Fibroblast of villous mesenchyme (primary cell): ENCODE data around the gene GTSF1L. TPM values are rescaled to one million over a fixed set of nuclear protein-coding genes. Genes with fewer than 3 reads are reported as not detected.
A peak's percentile ranks its signal among the peaks of the same experiment; 100 is the strongest.

Source experiments
- DNase-seq: peaks from one replicate; pipeline ENCODE4 v3.0.0-alpha.2; 2010; ENCODE audit warnings: low read depth
- H3K4me3 ChIP-seq: 2 replicates; pipeline ENCODE4 v1.5.1; 2011; ENCODE audit warnings: low read depth, mild to moderate bottlenecking, low read length
- CTCF ChIP-seq: IDR thresholded peaks from 2 replicates; pipeline ENCODE4 v1.5.1; 2012; ENCODE audit warnings: low read depth, mild to moderate bottlenecking, low read length; ENCODE audit not compliant: insufficient read depth
- total RNA-seq: library from RNA; depleted of rRNA; stranded (reverse); fragments of >200 nt; gene quantifications from 2 replicates; pipeline ENCODE4 v1.2.3, GENCODE V29; 2012

The GTSF1L gene
- total RNA-seq, 1 donor: not detected

DNA sequence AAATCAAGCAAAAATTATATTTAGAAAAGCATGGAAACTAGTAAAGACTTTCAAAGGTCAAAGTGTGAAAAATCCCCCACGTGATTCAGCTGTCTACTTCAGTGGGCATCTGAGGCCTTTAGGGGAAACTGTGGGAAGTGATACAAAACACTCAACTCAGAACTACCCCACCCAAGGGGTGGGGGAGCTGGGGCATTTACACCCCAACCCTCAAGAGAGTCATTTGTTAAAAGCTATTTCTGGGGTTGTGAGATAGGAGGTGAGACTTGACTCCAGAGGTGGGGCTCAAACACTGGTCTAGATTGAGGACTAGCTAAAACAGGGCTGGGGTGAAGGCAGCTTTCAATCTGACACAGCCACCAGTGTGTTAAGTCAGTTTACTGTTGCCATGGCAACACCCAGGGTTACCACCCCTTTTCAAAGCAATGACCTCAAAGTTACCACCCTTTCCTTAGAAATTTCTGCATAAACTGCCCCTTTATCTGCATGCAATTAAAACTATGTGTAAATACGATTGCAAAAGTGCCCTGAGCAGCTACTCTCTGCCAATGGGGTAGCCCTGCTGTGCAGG is 9.9 kb upstream of the GTSF1L start:
- TF ChIP-seq CTCF: no peak
- no peak for DNase-seq
- no peak overlapping the region for H3K4me3 ChIP-seq

DNA sequence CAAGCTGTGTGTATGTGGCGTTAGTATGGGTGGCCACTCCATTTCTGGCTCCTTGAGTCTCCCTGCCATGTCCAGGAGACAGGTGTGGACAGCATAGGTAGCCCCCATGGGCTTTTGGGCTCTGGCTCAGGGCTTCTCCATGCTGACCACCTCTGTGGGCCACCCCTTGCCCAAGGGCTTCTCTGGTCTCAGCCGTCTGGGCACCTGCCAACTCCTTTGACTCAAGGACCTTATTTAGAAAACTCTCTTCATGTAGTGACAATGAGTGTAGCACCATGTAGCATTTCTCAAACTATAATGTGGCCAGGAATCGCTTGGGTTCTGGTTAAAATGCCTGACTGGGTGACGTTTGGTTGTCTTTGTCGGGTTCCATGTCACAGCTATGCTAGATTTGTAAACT is 5.1 kb upstream of the GTSF1L start:
- no peak for DNase-seq

GRCh38 chr20:43731469-43731868 is 4.7 kb upstream of the GTSF1L start:
- DNase-seq: peak; percentile 63
- no peak overlapping the region for H3K4me3 ChIP-seq
- TF ChIP-seq CTCF: no peak

More for the DNA sequence above, 5.1 kb upstream of the GTSF1L start:
- TF ChIP-seq CTCF: no peak
- H3K4me3 ChIP-seq: no peak overlapping the region

DNA sequence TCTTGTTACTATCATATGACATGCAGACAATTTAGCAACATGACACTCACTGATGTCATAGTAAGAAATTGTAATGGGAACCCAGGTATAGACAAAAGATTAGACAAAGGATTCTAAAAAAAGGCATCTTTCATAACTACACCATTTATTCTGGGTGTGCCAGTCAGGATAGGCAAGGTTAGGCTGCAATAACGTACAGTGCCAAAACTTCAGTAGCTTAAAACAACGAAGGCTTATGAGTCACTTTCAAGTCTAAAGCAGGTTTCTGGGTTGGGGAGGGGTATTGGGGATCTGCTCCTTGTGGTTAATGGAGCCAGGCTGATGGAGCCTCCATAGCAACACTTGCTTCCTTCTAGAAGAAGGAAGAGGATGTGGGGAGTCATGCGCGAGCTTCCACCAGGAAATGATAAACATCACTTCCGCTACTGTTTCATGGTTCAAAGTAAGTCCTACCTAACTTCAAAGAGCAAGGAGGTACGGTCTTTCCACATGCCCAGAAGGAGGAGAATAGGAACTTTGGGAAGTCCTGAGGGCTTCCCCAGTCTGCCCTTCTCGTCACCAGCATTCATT is 2.0 kb upstream of the GTSF1L start:
- TF ChIP-seq CTCF: no peak
- H3K4me3 ChIP-seq: no peak overlapping the region
- DNase-seq: no peak

- H3K4me3 ChIP-seq: no peak overlapping the region
- DNase-seq: peak; percentile 69
- no peak for TF ChIP-seq CTCF
These were observed 1.3 kb upstream of the GTSF1L start for GRCh38 chr20:43727980-43728590.

- DNase-seq: no peak
- no peak overlapping the region for H3K4me3 ChIP-seq
- no peak for TF ChIP-seq CTCF
These were observed 469 bp downstream of the GTSF1L start for GRCh38 chr20:43726333-43726732.
